Femur (tissue), 1 donor: Measurements from ENCODE around the gene CNTNAP2.

Source experiments
- DNase-seq: peaks from one replicate; pipeline ENCODE4 v3.0.0-alpha.2; 2017

CNTNAP2 gene

DNA sequence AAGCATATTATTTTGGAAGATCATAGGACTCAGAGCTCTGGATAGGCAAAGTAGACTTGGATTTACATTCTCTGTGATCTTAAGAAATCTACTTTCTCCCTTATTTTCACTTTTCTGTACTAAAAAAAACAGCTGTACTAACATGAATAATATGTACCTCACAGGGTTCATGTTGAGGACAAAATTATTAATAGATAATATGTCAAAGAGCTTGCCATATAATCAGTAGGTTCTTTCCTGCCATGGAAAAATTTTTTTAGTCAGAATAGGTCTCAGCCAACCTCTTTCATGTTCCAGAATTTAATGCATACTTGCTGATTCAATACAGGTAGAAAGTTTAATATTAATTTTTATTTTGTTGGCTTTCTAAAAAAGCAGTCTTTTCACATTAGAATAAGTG, 1693.7 kb downstream of the CNTNAP2 start:
- no peak for DNase-seq

- DNase-seq, result no peak
Observed at GRCh38 chr7:147811923-147812322, 1695.3 kb downstream of the CNTNAP2 start.

- no peak for DNase-seq
Observed at GRCh38 chr7:147813316-147813715, 1696.7 kb downstream of the CNTNAP2 start.

DNA sequence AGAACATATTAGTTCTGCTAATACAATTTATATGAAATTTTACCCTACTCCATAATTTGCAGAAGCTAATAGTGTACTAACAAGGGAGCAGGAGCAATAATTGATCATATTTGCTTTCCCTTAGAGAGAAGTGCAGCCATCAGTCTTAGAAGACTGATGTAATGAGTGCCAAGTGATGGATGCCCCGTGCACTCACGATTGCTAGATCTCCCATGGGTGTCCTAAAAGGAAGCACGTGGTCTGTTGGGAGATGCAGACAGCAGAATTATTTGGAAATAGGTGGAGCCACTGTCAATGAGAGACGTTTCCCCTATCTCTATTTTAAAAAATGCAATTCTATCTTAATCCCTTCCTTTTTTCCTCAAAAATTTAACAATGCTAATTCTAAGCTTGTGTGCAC, 1701.7 kb downstream of the CNTNAP2 start:
- no peak for DNase-seq

DNA sequence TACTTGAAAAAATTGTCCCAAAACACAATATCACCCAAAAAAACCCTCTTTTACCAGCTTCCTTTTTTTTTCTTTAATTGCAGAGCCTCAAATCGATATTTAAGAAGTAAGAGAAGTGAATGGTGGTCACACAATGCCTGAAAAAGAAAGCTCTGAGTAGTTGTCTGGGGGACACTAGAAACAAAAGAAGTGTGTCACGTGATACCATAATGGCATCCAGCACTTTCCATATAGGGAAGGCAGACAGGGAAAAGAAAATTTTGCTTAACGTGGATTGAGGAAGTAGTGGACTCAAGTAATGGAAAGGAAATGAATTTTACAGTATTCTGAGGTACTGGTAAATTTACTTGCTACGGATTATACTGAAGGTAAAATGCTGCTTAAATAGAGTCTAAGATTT, 1708.1 kb downstream of the CNTNAP2 start:
- no peak for DNase-seq

GRCh38 chr7:147829016-147829415, 1712.4 kb downstream of the CNTNAP2 start:
- DNase-seq, result no peak

GRCh38 chr7:147833557-147833956, 1717.0 kb downstream of the CNTNAP2 start:
- no peak for DNase-seq

DNA sequence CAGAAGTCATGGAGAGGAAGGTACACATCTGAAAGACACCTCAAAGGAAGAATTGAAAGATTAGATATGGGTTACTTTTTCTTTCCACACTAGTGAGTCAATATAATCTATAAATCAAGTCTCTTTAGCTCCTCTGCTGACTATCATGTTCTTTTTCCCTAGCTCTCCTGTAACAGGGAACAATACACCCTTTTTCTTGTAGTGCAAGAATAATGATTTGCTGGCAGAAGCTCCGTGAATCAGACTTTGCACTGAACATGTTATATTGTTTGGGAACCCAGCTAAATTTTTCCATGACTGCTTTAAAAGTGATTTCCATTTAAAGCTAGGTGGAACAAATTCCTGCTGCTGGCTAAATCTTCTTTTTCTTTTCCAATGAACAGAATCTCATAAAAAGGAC, 1717.4 kb downstream of the CNTNAP2 start:
- DNase-seq, result no peak

DNA sequence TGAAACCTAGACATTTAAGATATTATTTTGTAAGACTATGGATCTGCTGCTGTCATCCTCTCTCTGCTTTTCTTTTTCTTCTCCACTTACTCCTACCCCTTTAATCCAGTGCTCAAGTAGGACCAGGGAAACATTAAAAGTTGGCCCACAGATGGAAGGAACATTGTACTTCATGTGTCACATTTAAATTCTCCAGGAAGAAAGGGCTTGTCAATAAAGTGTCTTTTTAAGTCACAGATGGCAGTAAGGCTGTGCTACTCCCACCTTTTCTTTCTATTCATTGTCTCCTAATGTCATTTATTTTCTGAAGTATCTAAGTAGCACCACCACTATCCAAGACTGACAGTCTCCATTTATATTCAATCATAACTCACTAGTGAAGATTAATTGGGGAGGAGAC, 1736.2 kb downstream of the CNTNAP2 start:
- no peak for DNase-seq

GRCh38 chr7:147857152-147858140, 1740.8 kb downstream of the CNTNAP2 start:
- no peak for DNase-seq

DNA sequence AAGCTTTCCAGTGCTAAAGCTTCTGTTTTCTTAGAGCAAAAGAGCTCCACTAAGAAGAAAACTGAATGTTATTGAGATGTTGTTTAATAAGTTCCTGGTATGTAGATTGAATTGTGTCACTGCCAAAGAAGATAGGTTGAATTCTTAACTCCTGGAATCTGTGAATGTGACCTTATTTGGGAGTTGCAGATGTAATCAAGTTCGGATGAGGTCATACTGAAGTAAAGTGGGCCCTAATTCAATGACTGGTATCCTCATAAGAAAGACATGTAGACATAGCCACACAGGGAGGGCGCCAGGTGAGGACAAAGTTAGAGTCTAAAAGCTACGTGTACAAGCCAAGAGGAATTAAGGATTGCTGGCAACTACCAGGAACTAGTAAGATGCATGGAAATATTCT, 1741.8 kb downstream of the CNTNAP2 start:
- DNase-seq, result no peak

GRCh38 chr7:147859033-147859432, 1742.4 kb downstream of the CNTNAP2 start:
- no peak for DNase-seq

DNA sequence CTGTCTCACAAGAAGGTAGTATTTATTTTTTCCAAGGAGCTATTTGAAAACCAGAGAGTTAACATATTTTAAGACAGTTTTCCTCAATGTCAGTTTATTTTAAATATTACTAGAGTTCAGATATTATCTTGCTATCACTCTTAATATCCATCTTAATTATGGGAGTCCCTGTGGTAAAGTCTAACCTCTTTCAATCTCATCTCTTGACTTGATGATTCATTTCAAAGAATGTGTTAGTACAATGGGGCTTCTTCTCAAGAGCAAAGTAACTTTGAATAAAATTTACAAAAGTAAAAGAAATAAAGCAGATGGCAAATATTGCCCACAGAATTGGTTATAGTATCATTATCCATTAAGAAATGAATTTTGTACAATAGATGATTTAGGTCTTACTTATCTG, 1742.9 kb downstream of the CNTNAP2 start:
- DNase-seq, result no peak

- no peak for DNase-seq
Observed at GRCh38 chr7:147861058-147861716, 1744.6 kb downstream of the CNTNAP2 start.

GRCh38 chr7:147861945-147862344, 1745.3 kb downstream of the CNTNAP2 start:
- no peak for DNase-seq

GRCh38 chr7:147869456-147869855, 1752.9 kb downstream of the CNTNAP2 start:
- DNase-seq, result no peak

GRCh38 chr7:147878912-147879661, 1762.5 kb downstream of the CNTNAP2 start:
- DNase-seq, result no peak

GRCh38 chr7:147885869-147886268, 1769.3 kb downstream of the CNTNAP2 start:
- DNase-seq, result no peak

DNA sequence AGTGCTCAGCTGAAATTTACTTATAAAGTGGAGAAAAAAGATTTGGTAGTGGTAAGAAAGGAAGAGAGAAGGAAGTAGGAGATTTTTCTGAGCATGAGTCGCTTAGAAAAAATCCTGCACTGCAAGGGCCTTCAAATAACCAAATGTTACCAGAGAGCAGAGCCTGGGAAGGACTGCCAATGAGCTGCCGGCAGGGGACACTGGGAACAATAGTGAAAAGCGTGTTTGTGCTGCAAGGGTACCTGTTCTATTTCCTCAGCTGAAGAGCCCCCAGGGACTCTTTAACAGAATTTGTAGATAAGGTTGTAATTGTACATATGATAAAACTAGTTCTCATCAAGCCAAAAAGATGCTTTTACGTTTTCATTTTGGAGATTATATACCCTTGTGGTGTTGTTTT, 1777.7 kb downstream of the CNTNAP2 start:
- DNase-seq, result no peak

DNA sequence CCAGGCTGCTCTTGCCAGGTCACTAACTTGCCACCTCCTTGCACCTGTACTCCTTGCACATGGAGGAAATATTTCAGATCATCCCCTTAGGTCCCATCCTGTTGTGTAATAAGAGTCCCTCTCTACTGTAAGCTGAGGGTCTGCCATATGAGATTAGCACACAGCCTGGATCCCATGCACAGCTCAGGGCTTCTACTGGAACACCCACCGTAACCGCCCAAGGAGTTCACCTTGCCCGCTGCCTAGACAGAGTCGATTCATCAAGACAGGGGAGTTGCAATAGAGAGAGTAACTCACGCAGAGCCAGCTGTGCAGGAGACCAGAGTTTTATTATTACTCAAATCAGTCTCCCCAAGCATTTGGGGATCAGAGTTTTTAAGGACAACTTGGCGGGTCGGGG, 1779.5 kb downstream of the CNTNAP2 start:
- DNase-seq, result no peak

DNA sequence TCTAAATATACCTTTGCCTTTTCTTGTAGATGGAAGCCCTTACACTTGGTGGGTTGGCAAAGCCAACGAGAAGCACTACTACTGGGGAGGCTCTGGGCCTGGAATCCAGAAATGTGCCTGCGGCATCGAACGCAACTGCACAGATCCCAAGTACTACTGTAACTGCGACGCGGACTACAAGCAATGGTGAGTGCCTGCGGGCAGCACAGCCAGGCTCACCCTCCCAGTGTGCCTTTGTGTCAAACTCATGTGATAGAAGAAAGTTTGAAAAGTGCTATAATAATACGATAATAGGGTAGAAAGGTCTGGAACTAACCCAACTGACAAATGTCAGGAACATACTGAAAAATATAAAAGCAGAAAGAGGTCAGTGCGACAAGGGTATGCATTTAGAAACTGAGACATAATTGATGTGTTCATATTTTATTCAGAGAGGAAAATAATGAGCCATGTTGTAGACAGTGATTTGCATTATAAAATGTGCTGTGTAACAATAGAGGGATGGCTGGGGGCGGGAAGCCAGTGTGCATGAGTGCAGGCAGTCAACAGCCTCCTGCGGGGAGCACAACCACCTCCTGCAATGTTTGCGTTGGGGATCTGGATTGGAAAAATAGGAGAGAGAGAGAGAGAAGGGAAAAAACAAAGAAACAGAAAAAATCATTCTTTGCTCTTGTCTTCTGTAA, 1787.1 kb downstream of the CNTNAP2 start:
- DNase-seq, result no peak

GRCh38 chr7:147904219-147904576, 1787.6 kb downstream of the CNTNAP2 start:
- no peak for DNase-seq
